GM12878 (cell line): Measurements from ENCODE around the gene PAX7. TPM values are rescaled to one million over a fixed set of nuclear protein-coding genes. Genes with fewer than 3 reads are reported as not detected.

Source experiments
- polyA plus RNA-seq, 11 experiments: library from polyadenylated mRNA; depleted of rRNA in 4 of 11; unstranded in 6 of 11; stranded (reverse) in 5 of 11; fragments of >200 nt; fragmentation: Nextera tagmentation in 4 of 11; fragmentation: Illumina TruSeq in 1 of 11; extraction: Ambion mirVana in 4 of 11; extraction: Trizol in 1 of 11; gene quantifications; 1 replicate in 1 of 11; 2 replicates in 10 of 11; pipeline versions ENCODE4 v1.2.1 to v1.2.3, GENCODE V29; 2011 to 2016; ENCODE audit warnings: inconsistent platforms in 2 of 11, missing spikeins in 2 of 11, low read depth in 1 of 11
- small RNA-seq: library from RNA; depleted of rRNA; stranded (forward); fragments of <200 nt; gene quantifications from one replicate; pipeline ENCODE3, GENCODE V24; 2014
- total RNA-seq, 4 experiments: library from RNA; depleted of rRNA in 3 of 4; stranded (reverse); fragments of >200 nt in 3 of 4; fragmentation: Illumina TruSeq in 1 of 4; extraction: Trizol in 1 of 4; gene quantifications; 2 replicates each; pipeline versions ENCODE4 v1.2.1 to v1.2.3, GENCODE V29; 2013 to 2021

Gene PAX7
- total and polyA plus RNA-seq, 10 of the 15 experiments (the other 5 are each of a cell fraction or from before 2014, with no cell fraction given): not detected

Small RNA genes lying within 50 kb of the gene (small RNA-seq; reads per million reads assigned to genes)
- not detected for gene AL031737.1

Other genes starting within 250 kb of the PAX7 start
- gene KLHDC7A, start 149.9 kb upstream of the PAX7 start, total RNA-seq (2014; rRNA removed): not detected in 2 replicates
- gene KLHDC7A, start 149.9 kb upstream of the PAX7 start, total RNA-seq (2014; rRNA removed; fragmentation: Illumina TruSeq; extraction: Trizol): not detected in 2 replicates
- not detected in 2 replicates for gene KLHDC7A, start 149.9 kb upstream of the PAX7 start, total RNA-seq (2021)
- not detected in 2 replicates for gene KLHDC7A, start 149.9 kb upstream of the PAX7 start, polyA plus RNA-seq (2011; rRNA removed)
- gene KLHDC7A, start 149.9 kb upstream of the PAX7 start, polyA plus RNA-seq (2014; fragmentation: Illumina TruSeq; extraction: Trizol): not detected in 2 replicates
- gene KLHDC7A, start 149.9 kb upstream of the PAX7 start, polyA plus RNA-seq (2014; fragmentation: Nextera tagmentation; extraction: Ambion mirVana): not detected
- not detected in 2 replicates for gene KLHDC7A, start 149.9 kb upstream of the PAX7 start, polyA plus RNA-seq (2014; rRNA removed)
- not detected for gene KLHDC7A, start 149.9 kb upstream of the PAX7 start, polyA plus RNA-seq (2016; fragmentation: Nextera tagmentation; extraction: Ambion mirVana)
- gene TAS1R2, start 228.8 kb downstream of the PAX7 start, total RNA-seq (2014; rRNA removed): not detected in 2 replicates
- gene TAS1R2, start 228.8 kb downstream of the PAX7 start, total RNA-seq (2014; rRNA removed; fragmentation: Illumina TruSeq; extraction: Trizol): not detected in 2 replicates
- not detected in 2 replicates for gene TAS1R2, start 228.8 kb downstream of the PAX7 start, total RNA-seq (2021)
- not detected in 2 replicates for gene TAS1R2, start 228.8 kb downstream of the PAX7 start, polyA plus RNA-seq (2011; rRNA removed)
- gene TAS1R2, start 228.8 kb downstream of the PAX7 start, polyA plus RNA-seq (2014; fragmentation: Illumina TruSeq; extraction: Trizol): not detected in 2 replicates
- not detected for gene TAS1R2, start 228.8 kb downstream of the PAX7 start, polyA plus RNA-seq (2014; fragmentation: Nextera tagmentation; extraction: Ambion mirVana)
- not detected in 2 replicates for gene TAS1R2, start 228.8 kb downstream of the PAX7 start, polyA plus RNA-seq (2014; rRNA removed)
- not detected for gene TAS1R2, start 228.8 kb downstream of the PAX7 start, polyA plus RNA-seq (2016; fragmentation: Nextera tagmentation; extraction: Ambion mirVana)